K562 (cell line): Measurements from ENCODE around the gene C1orf174. TPM values are rescaled to one million over a fixed set of nuclear protein-coding genes. Genes with fewer than 3 reads are reported as not detected.

ENCODE experiments used
- DACH1 ChIP-seq: fragments of 450-650 bp; IDR thresholded peaks from 2 replicates; pipeline ENCODE4 v1.6.1; 2018; ENCODE audit not compliant: partially characterized antibody
- HDGF ChIP-seq: fragments of 450-650 bp; IDR thresholded peaks from 2 replicates; pipeline ENCODE4 v1.6.1; 2016
- HNRNPK ChIP-seq: fragments of 200-400 bp; formaldehyde crosslinking; IDR thresholded peaks from one replicate; pipeline ENCODE4 v1.6.1; 2018; ENCODE audit warnings: mild to moderate bottlenecking, low read depth, low read length; ENCODE audit not compliant: poor library complexity, severe bottlenecking
- KDM4B ChIP-seq, 2 experiments: fragments of 450-650 bp in 1 of 2; sonication (generic) in 1 of 2; IDR thresholded peaks; 2 replicates each; pipeline ENCODE4 v1.6.1; 2016 to 2017; ENCODE audit warnings: borderline replicate concordance in 2 of 2, antibody characterized with exemption in 1 of 2, low read depth in 1 of 2, mild to moderate bottlenecking in 1 of 2
- KLF16 ChIP-seq: IDR thresholded peaks from 2 replicates; pipeline ENCODE4 v1.6.1; 2016; ENCODE audit warnings: antibody characterized with exemption
- KLF6 ChIP-seq: fragments of 250-450 bp; sonication (Bioruptor Pico); IDR thresholded peaks from 2 replicates; pipeline ENCODE4 v1.4.0; 2020; ENCODE audit warnings: mild to moderate bottlenecking, moderate library complexity, borderline replicate concordance
- MIER1 ChIP-seq: fragments of 450-650 bp; IDR thresholded peaks from 2 replicates; pipeline ENCODE4 v1.6.1; 2016; ENCODE audit warnings: antibody characterized with exemption, mild to moderate bottlenecking, low read depth
- MTA3 ChIP-seq: fragments of 450-650 bp; formaldehyde crosslinking; IDR thresholded peaks from 2 replicates; pipeline ENCODE4 v1.6.1; 2017; ENCODE audit warnings: mild to moderate bottlenecking, borderline replicate concordance
- NR1H2 ChIP-seq: sonication (generic); formaldehyde crosslinking; IDR thresholded peaks from 2 replicates; pipeline ENCODE4 v1.4.0; 2020; ENCODE audit warnings: mild to moderate bottlenecking, missing genetic modification reagents
- POLR2A ChIP-seq: fragments of 450-650 bp; conservative IDR thresholded peaks from 2 replicates; pipeline ENCODE4 v1.6.1; 2016
- SIN3A ChIP-seq, 2 experiments: fragments of 150-350 bp in 1 of 2; IDR thresholded peaks; 2 replicates each; pipeline ENCODE4 v1.6.1; 2011 to 2016; ENCODE audit warnings: borderline replicate concordance in 2 of 2, low read depth in 2 of 2, low read length in 2 of 2, mild to moderate bottlenecking in 2 of 2, moderate library complexity in 2 of 2; ENCODE audit not compliant: control insufficient read depth in 1 of 2
- SIN3B ChIP-seq: fragments of 450-650 bp; IDR thresholded peaks from 2 replicates; pipeline ENCODE4 v1.6.1; 2017; ENCODE audit warnings: low read depth, mild to moderate bottlenecking, moderate library complexity
- ZC3H11A ChIP-seq: IDR thresholded peaks from 2 replicates; pipeline ENCODE4 v1.6.1; 2012; ENCODE audit warnings: low read depth, low read length, improper control_type of control experiment
- ZNF134 ChIP-seq: fragments of 250-450 bp; sonication (Bioruptor Pico); conservative IDR thresholded peaks from 2 replicates; pipeline ENCODE4 v1.4.0; 2020
- ZNF197 ChIP-seq: fragments of 200-800 bp; sonication (Bioruptor generic); IDR thresholded peaks from 2 replicates; pipeline ENCODE4 v1.6.1; 2016; ENCODE audit warnings: low read depth, missing genetic modification characterization, missing compliant biosample characterization
- ZNF253 ChIP-seq: fragments of 250-450 bp; sonication (Bioruptor Pico); conservative IDR thresholded peaks from 2 replicates; pipeline ENCODE4 v1.6.1; 2021; ENCODE audit warnings: mild to moderate bottlenecking
- ZNF41 ChIP-seq: fragments of 250-450 bp; sonication (Bioruptor Pico); conservative IDR thresholded peaks from 2 replicates; pipeline ENCODE4 v1.4.0; 2020; ENCODE audit warnings: mild to moderate bottlenecking
- polyA plus RNA-seq, 8 experiments: library from polyadenylated mRNA; depleted of rRNA in 4 of 8; stranded (reverse) in 5 of 8; unstranded in 3 of 8; fragments of >200 nt; fragmentation: Nextera tagmentation in 2 of 8; fragmentation: Illumina TruSeq in 1 of 8; extraction: Ambion mirVana in 2 of 8; extraction: Trizol in 1 of 8; gene quantifications; 2 replicates each; pipeline versions ENCODE4 v1.2.1 to v1.2.3, GENCODE V29; 2011 to 2014; ENCODE audit warnings: inconsistent platforms in 1 of 8, missing spikeins in 1 of 8
- total RNA-seq, 7 experiments: library from RNA; depleted of rRNA in 6 of 7; stranded (reverse); fragments of >200 nt in 6 of 7; fragmentation: Illumina TruSeq in 2 of 7; extraction: Trizol in 2 of 7; gene quantifications; 2 replicates each; pipeline versions ENCODE4 v1.2.1 to v1.2.3, GENCODE V29; 2011 to 2021; ENCODE audit warnings: low replicate concordance in 1 of 7
- TF ChIP-seq, protein P1 (sequence below): sonication (generic); formaldehyde crosslinking; IDR thresholded peaks from 2 replicates; pipeline ENCODE4 v1.9.0; 2022; ENCODE audit warnings: mild to moderate bottlenecking, missing genetic modification reagents
- TF ChIP-seq, protein P2 (sequence below): sonication (generic); formaldehyde crosslinking; IDR thresholded peaks from 2 replicates; pipeline ENCODE4 v1.8.0; 2022; ENCODE audit warnings: mild to moderate bottlenecking, missing genetic modification reagents
- TF ChIP-seq, protein P3 (sequence below), 3 experiments: fragments of 200-800 bp in 1 of 3; fragments of 250-450 bp in 1 of 3; fragments of 450-650 bp in 1 of 3; sonication (Bioruptor Pico) in 1 of 3; sonication (Bioruptor generic) in 1 of 3; formaldehyde crosslinking in 1 of 3; IDR thresholded peaks; 2 replicates each; pipeline versions ENCODE4 v1.6.1 to v1.8.0; 2016 to 2022; ENCODE audit warnings: mild to moderate bottlenecking in 2 of 3, missing genetic modification characterization in 2 of 3, missing compliant biosample characterization in 1 of 3, moderate library complexity in 1 of 3
- TF ChIP-seq, protein P4 (sequence below), 2 experiments: fragments of 450-650 bp in 1 of 2; sonication (generic) in 1 of 2; formaldehyde crosslinking; conservative IDR thresholded peaks; 2 replicates each; pipeline versions ENCODE4 v1.4.0 to v1.8.1; 2020 to 2022; ENCODE audit warnings: mild to moderate bottlenecking in 1 of 2, missing genetic modification reagents in 1 of 2
- TF ChIP-seq, protein P5 (sequence below): fragments of 450-650 bp; conservative IDR thresholded peaks from 2 replicates; pipeline ENCODE4 v1.6.1; 2016; ENCODE audit warnings: missing genetic modification characterization, low read depth, mild to moderate bottlenecking, missing compliant biosample characterization, moderate library complexity

C1orf174 gene
- total and polyA plus RNA-seq, 9 of the 15 experiments (the other 6 are each of a cell fraction or from before 2014, with no cell fraction given): 38.5 to 64.9 (median 45.4) TPM

DNA sequence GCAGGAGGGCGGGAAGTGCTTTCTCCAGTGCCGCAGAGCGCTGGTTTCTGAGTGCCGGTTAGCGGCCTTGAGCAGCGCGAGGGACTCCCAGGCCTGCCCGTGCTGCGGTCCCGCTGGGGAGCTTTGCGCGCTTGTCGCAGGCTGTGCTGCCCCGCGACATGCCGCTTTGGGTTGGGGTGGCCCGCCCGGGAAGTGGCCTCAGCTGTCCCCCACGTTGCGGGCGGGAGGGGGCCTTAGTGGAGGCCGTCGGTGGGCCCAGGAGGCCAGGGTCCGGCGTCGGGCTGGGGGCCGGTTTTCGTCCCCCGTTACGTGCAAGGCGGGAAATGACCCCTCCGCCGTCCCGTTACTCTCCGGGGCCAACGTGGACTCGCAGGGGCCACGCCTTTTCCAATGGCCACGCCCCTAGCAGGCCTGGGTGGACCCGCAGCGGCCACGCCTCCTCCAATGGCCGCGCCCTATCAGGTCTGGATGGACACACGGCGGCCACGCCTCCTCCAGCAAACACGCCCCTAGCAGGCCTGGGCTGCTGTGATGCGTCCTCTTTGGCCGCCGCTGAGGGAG lies 977 bp upstream of the C1orf174 start (continued):
- TF ChIP-seq KLF6 (CRISPR knock-in tag): no peak
- TF ChIP-seq SIN3A (IDR thresholded peaks at IDR 0.05; ENCODE audit: borderline replicate concordance in 2 of 2, control insufficient read depth in 1 of 2, low read depth in 2 of 2, low read length in 2 of 2): peak; percentile 24 to 72; a peak in 3 of 4 replicates
- TF ChIP-seq SIN3B: no peak
- TF ChIP-seq, protein P1, sequence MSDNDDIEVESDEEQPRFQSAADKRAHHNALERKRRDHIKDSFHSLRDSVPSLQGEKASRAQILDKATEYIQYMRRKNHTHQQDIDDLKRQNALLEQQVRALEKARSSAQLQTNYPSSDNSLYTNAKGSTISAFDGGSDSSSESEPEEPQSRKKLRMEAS: peak; percentile 74
- TF ChIP-seq MTA3: peak; percentile 98
- TF ChIP-seq KDM4B (IDR thresholded peaks at IDR 0.05; ENCODE audit: borderline replicate concordance in 2 of 2, low read depth in 1 of 2): no peak
- no peak for TF ChIP-seq ZC3H11A
- TF ChIP-seq KLF16: no peak
- peak; percentile 79 for TF ChIP-seq POLR2A
- no peak; the same call in 1 of the 2 replicates for TF ChIP-seq NR1H2 (CRISPR knock-in tag)
- no peak for TF ChIP-seq HNRNPK
- TF ChIP-seq, protein P2, sequence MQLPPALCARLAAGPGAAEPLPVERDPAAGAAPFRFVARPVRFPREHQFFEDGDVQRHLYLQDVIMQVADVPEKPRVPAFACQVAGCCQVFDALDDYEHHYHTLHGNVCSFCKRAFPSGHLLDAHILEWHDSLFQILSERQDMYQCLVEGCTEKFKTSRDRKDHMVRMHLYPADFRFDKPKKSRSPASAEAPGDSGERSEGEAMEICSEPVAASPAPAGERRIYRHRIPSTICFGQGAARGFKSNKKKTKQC: no peak
- no peak for TF ChIP-seq MIER1
- TF ChIP-seq, protein P3, sequence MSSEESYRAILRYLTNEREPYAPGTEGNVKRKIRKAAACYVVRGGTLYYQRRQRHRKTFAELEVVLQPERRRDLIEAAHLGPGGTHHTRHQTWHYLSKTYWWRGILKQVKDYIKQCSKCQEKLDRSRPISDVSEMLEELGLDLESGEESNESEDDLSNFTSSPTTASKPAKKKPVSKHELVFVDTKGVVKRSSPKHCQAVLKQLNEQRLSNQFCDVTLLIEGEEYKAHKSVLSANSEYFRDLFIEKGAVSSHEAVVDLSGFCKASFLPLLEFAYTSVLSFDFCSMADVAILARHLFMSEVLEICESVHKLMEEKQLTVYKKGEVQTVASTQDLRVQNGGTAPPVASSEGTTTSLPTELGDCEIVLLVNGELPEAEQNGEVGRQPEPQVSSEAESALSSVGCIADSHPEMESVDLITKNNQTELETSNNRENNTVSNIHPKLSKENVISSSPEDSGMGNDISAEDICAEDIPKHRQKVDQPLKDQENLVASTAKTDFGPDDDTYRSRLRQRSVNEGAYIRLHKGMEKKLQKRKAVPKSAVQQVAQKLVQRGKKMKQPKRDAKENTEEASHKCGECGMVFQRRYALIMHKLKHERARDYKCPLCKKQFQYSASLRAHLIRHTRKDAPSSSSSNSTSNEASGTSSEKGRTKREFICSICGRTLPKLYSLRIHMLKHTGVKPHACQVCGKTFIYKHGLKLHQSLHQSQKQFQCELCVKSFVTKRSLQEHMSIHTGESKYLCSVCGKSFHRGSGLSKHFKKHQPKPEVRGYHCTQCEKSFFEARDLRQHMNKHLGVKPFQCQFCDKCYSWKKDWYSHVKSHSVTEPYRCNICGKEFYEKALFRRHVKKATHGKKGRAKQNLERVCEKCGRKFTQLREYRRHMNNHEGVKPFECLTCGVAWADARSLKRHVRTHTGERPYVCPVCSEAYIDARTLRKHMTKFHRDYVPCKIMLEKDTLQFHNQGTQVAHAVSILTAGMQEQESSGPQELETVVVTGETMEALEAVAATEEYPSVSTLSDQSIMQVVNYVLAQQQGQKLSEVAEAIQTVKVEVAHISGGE (CRISPR knock-in tag; IDR thresholded peaks at IDR 0.05): no peak; a peak in 1 of 6 replicates
- no peak for TF ChIP-seq ZNF134 (CRISPR knock-in tag)
- TF ChIP-seq, protein P4, sequence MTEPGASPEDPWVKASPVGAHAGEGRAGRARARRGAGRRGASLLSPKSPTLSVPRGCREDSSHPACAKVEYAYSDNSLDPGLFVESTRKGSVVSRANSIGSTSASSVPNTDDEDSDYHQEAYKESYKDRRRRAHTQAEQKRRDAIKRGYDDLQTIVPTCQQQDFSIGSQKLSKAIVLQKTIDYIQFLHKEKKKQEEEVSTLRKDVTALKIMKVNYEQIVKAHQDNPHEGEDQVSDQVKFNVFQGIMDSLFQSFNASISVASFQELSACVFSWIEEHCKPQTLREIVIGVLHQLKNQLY (CRISPR knock-in tag; conservative IDR thresholded peaks at IDR 0.05): no peak
- no peak for TF ChIP-seq ZNF197 (CRISPR knock-in tag)
- TF ChIP-seq ZNF41 (CRISPR knock-in tag): no peak
- peak; percentile 38 for TF ChIP-seq DACH1
- TF ChIP-seq, protein P5, sequence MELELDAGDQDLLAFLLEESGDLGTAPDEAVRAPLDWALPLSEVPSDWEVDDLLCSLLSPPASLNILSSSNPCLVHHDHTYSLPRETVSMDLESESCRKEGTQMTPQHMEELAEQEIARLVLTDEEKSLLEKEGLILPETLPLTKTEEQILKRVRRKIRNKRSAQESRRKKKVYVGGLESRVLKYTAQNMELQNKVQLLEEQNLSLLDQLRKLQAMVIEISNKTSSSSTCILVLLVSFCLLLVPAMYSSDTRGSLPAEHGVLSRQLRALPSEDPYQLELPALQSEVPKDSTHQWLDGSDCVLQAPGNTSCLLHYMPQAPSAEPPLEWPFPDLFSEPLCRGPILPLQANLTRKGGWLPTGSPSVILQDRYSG (tag): no peak
- TF ChIP-seq ZNF253 (CRISPR knock-in tag): no peak
- TF ChIP-seq HDGF: no peak
